A673 (cell line): ENCODE results near the gene UBE2D1.

Experiments used
- CTCF ChIP-seq: fragments of 300-800, 200-600 bp; sonication (generic); conservative IDR thresholded peaks from 2 replicates; pipeline ENCODE4 v1.5.1; 2017; ENCODE audit warnings: low read depth, mild to moderate bottlenecking, antibody characterized with exemption, low read length, moderate library complexity, mixed read lengths
- EZH2 ChIP-seq: fragments of 200-600 bp; sonication (generic); IDR thresholded peaks from 2 replicates; pipeline ENCODE4 v1.6.1; 2017; ENCODE audit warnings: borderline replicate concordance, low read depth, mild to moderate bottlenecking, mixed read lengths, antibody characterized with exemption, low read length; ENCODE audit not compliant: poor library complexity, severe bottlenecking

- TF ChIP-seq CTCF (no peak), EZH2 (no peak)
Measured at GRCh38 chr10:58358947-58359346, 24.1 kb downstream of the UBE2D1 start.
